Measurements from ENCODE around the gene GBP7.
"Not testable (repeated sequence)": the region's sequence is repeated elsewhere in the genome, so short reads cannot be mapped to it uniquely, and the experiment has no call there.

- TF ChIP-seq CTCF (IDR thresholded peaks at IDR 0.05; ENCODE audit: low read depth, low read length, poor library complexity, severe bottlenecking); EZH2phosphoT487 (IDR thresholded peaks at IDR 0.05; ENCODE audit: borderline replicate concordance, low read length): not testable (repeated sequence)
Measured at GRCh38 chr1:89126602-89127565, 48.9 kb downstream of the GBP7 start.
